RWPE2 (cell line): ENCODE data around the gene INPP5E.

Source experiments
- ATAC-seq: fragments of 200-7000 bp; cut with Tn5 transposase; 3 replicates; pipeline ENCODE4 v1.9.1; 2021; ENCODE audit warnings: low read depth
- DNase-seq: peaks from one replicate; pipeline ENCODE4 v3.0.0-alpha.2; 2020; ENCODE audit warnings: low spot score
- H3K27ac ChIP-seq: fragments of 450-650 bp; 2 replicates; pipeline ENCODE4 v1.5.1; 2017; ENCODE audit warnings: mild to moderate bottlenecking; ENCODE audit not compliant: poor library complexity, severe bottlenecking
- H3K27me3 ChIP-seq: fragments of 250-450 bp; sonication (Bioruptor Pico); 2 replicates; pipeline ENCODE4 v1.5.1; 2021; ENCODE audit warnings: mild to moderate bottlenecking, moderate library complexity; ENCODE audit not compliant: insufficient read depth, poor library complexity, severe bottlenecking
- H3K36me3 ChIP-seq: fragments of 250-450 bp; sonication (Bioruptor Pico); 2 replicates; pipeline ENCODE4 v1.5.1; 2020; ENCODE audit warnings: low read depth, mild to moderate bottlenecking, moderate library complexity
- H3K4me1 ChIP-seq: fragments of 250-450 bp; sonication (Bioruptor Pico); 2 replicates; pipeline ENCODE4 v1.5.1; 2021; ENCODE audit warnings: mild to moderate bottlenecking, moderate library complexity; ENCODE audit not compliant: insufficient read depth, poor library complexity, severe bottlenecking
- H3K4me3 ChIP-seq: fragments of 250-450 bp; sonication (Bioruptor Pico); 2 replicates; pipeline ENCODE4 v1.5.1; 2021; ENCODE audit warnings: mild to moderate bottlenecking, moderate library complexity; ENCODE audit not compliant: severe bottlenecking
- H3K9me3 ChIP-seq: fragments of 250-450 bp; sonication (Bioruptor Pico); 2 replicates; pipeline ENCODE4 v1.5.1; 2021; ENCODE audit warnings: mild to moderate bottlenecking, moderate library complexity; ENCODE audit not compliant: severe bottlenecking
- CTCF ChIP-seq: fragments of 450-650 bp; IDR thresholded peaks from one replicate; pipeline ENCODE4 v1.5.1; 2017; ENCODE audit warnings: mild to moderate bottlenecking, moderate library complexity; ENCODE audit not compliant: poor library complexity, severe bottlenecking

Gene INPP5E

GRCh38 chr9:136418182-136419091 is 21.2 kb downstream of the INPP5E start:
- Histone ChIP-seq H3K4me3 (no peak overlapping the region), H3K27ac (no peak overlapping the region), H3K4me1 (no peaks in the 10 kb centered on the region), H3K27me3 (no peaks in the 10 kb centered on the region), H3K9me3 (no peaks in the 10 kb centered on the region), H3K36me3 (peaks cover 93% of the 10 kb centered on the region)
- no peak for TF ChIP-seq CTCF
- ATAC-seq (no peak), DNase-seq (peak; percentile 54)

DNA sequence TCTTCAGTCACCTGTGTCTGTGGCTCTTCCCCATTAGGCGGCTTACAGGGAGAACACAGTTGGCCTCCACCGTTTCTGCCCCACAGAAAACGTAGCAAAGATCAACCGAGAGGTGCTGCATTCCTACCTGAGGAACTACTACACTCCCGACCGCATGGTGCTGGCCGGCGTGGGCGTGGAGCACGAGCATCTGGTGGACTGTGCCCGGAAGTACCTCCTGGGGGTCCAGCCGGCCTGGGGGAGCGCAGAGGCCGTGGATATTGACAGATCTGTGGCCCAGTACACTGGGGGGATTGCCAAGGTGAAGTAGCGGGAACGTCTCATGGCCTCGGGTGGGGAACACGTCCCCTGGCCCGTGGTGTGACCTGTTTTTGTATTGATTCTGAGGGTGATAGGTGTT is 22.7 kb downstream of the INPP5E start:
- H3K27me3 ChIP-seq, result no peaks in the 10 kb centered on the region
- DNase-seq (no peak), ATAC-seq (no peak)
- peaks cover 3% of the 10 kb centered on the region for H3K4me1 ChIP-seq
- TF ChIP-seq CTCF, result no peak
- H3K4me3 ChIP-seq, result no peak overlapping the region
- H3K9me3 ChIP-seq, result no peaks in the 10 kb centered on the region
- peaks cover 95% of the 10 kb centered on the region for H3K36me3 ChIP-seq
- no peak overlapping the region for H3K27ac ChIP-seq

- H3K27ac ChIP-seq, result no peak overlapping the region
- H3K9me3 ChIP-seq, result no peaks in the 10 kb centered on the region
- no peaks in the 10 kb centered on the region for H3K27me3 ChIP-seq
- no peak for TF ChIP-seq CTCF
- peaks cover 8% of the 10 kb centered on the region for H3K4me1 ChIP-seq
- ATAC-seq (no peak), DNase-seq (no peak)
- peaks cover 93% of the 10 kb centered on the region for H3K36me3 ChIP-seq
- H3K4me3 ChIP-seq, result no peak overlapping the region
Measured at GRCh38 chr9:136416427-136416826, 23.2 kb downstream of the INPP5E start.

DNA sequence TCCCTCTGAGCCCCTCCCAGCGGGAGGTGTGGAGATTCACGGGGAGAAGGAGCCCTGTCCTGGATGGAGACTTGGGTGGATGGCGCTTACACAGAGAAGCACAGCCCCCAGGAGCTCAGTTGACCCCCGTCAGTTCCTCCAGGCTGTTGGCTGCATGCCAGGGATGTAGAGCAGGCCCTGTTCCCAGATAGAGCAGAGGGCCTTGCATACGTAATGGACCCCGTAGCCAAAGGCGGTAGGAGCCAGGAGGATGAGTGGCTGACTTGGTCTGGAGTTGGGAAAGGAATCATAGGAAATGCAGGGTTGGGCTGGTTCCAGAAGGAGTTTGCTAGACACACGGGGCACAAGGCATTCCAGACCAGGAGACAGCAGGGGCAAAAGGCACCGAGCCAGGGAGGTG is 26.7 kb downstream of the INPP5E start:
- peaks cover 74% of the 10 kb centered on the region for H3K36me3 ChIP-seq
- no peak for TF ChIP-seq CTCF
- no peak overlapping the region for H3K27ac ChIP-seq

DNA sequence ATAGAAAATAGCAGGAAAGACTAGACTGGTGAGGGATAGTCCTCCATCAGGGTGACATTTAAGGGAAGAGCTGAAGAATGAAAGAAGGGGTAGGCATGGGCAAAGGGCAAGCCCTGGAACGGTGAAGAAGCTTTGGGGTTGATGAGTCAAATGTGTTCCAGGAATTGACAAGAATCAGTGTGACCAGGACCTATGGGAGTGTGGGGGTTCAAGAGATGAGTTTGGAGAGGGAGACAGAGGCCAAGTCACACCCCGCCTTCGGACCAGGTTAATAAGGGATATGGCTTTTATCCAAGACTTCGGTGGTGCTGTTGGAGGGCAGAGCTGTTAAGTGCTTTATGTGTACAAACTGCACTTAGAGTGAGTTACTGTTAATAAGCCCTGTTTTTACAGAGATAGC is 28.3 kb downstream of the INPP5E start:
- H3K27ac ChIP-seq, result peak overlapping the region; percentile 66
- H3K4me3 ChIP-seq, result peak overlapping the region; percentile 76
- DNase-seq (no peak), ATAC-seq (no peak)
- H3K36me3 ChIP-seq, result peaks cover 72% of the 10 kb centered on the region
- TF ChIP-seq CTCF, result no peak
- H3K27me3 ChIP-seq, result no peaks in the 10 kb centered on the region
- no peaks in the 10 kb centered on the region for H3K9me3 ChIP-seq
- peaks cover 8% of the 10 kb centered on the region for H3K4me1 ChIP-seq

More for the DNA sequence above, 26.7 kb downstream of the INPP5E start:
- no peaks in the 10 kb centered on the region for H3K27me3 ChIP-seq
- no peak for DNase-seq
- H3K9me3 ChIP-seq, result no peaks in the 10 kb centered on the region
- peaks cover 8% of the 10 kb centered on the region for H3K4me1 ChIP-seq
- ATAC-seq, result no peak
- no peak overlapping the region for H3K4me3 ChIP-seq
